Measurements from ENCODE around the gene CEACAM8. TPM values are rescaled to one million over a fixed set of nuclear protein-coding genes. Genes with fewer than 3 reads are reported as not detected.

CEACAM8 gene
- total RNA-seq, 1 experiment from 2014 or later = not detected

GRCh38 chr19:42555801-42556200, 38.9 kb downstream of the CEACAM8 start:
- H3K36me3 Mint-ChIP-seq (ENCODE audit: insufficient read depth, unreplicated experiment) = no peaks in the 10 kb centered on the region
- BruUV-seq (replicated peaks) = no TSS peak
- peaks cover 4% of the 10 kb centered on the region for H3K9me3 Mint-ChIP-seq (ENCODE audit: low read depth, unreplicated experiment)
- CTCF ChIA-PET = interaction anchor here (0.7 kb wide), 1 partner anchor 955 kb away, joined by 7 read pairs; no protein-coding TSS in a partner anchor
- no peak overlapping the region for H3K27ac Mint-ChIP-seq (ENCODE audit: unreplicated experiment)
- TF ChIP-seq CTCF (IDR thresholded peaks at IDR 0.05; ENCODE audit: unreplicated experiment) = no peak
- peaks cover 7% of the 10 kb centered on the region for H3K4me1 Mint-ChIP-seq (ENCODE audit: low read depth, unreplicated experiment)
- intact Hi-C loops (cut with micrococcal nuclease; ENCODE audit: unreplicated experiment) = no loop called here
- H3K27me3 Mint-ChIP-seq (ENCODE audit: unreplicated experiment) = peaks cover 84% of the 10 kb centered on the region
- DNase-seq = no peak
- H3K4me3 Mint-ChIP-seq (ENCODE audit: low read depth, unreplicated experiment) = no peak overlapping the region

- intact Hi-C loops (cut with micrococcal nuclease; ENCODE audit: unreplicated experiment) = no loop called here
- CTCF ChIA-PET = interaction anchor here (0.7 kb wide), 1 partner anchor 955 kb away, joined by 7 read pairs; no protein-coding TSS in a partner anchor
- no peak for TF ChIP-seq CTCF (IDR thresholded peaks at IDR 0.05; ENCODE audit: unreplicated experiment)
- Mint-ChIP-seq H3K36me3 (ENCODE audit: insufficient read depth, unreplicated experiment) (no peaks in the 10 kb centered on the region), H3K4me3 (ENCODE audit: low read depth, unreplicated experiment) (no peak overlapping the region), H3K4me1 (ENCODE audit: low read depth, unreplicated experiment) (peaks cover 7% of the 10 kb centered on the region), H3K27me3 (ENCODE audit: unreplicated experiment) (peaks cover 84% of the 10 kb centered on the region), H3K27ac (ENCODE audit: unreplicated experiment) (no peak overlapping the region), H3K9me3 (ENCODE audit: low read depth, unreplicated experiment) (peaks cover 4% of the 10 kb centered on the region)
- no peak for DNase-seq
- no TSS peak for BruUV-seq (replicated peaks)
Measured at GRCh38 chr19:42555317-42555716, 39.4 kb downstream of the CEACAM8 start.

- intact Hi-C loops (cut with micrococcal nuclease; ENCODE audit: unreplicated experiment) = no loop called here
- BruUV-seq (replicated peaks) = no TSS peak
- peaks cover 7% of the 10 kb centered on the region for H3K4me1 Mint-ChIP-seq (ENCODE audit: low read depth, unreplicated experiment)
- CTCF ChIA-PET = no interaction called here
- no peak for DNase-seq
- no peak overlapping the region for H3K27ac Mint-ChIP-seq (ENCODE audit: unreplicated experiment)
- H3K4me3 Mint-ChIP-seq (ENCODE audit: low read depth, unreplicated experiment) = no peak overlapping the region
- TF ChIP-seq CTCF (IDR thresholded peaks at IDR 0.05; ENCODE audit: unreplicated experiment) = no peak
- no peaks in the 10 kb centered on the region for H3K36me3 Mint-ChIP-seq (ENCODE audit: insufficient read depth, unreplicated experiment)
- peaks cover 91% of the 10 kb centered on the region for H3K27me3 Mint-ChIP-seq (ENCODE audit: unreplicated experiment)
- peaks cover 4% of the 10 kb centered on the region for H3K9me3 Mint-ChIP-seq (ENCODE audit: low read depth, unreplicated experiment)
Measured at GRCh38 chr19:42554046-42554575, 40.6 kb downstream of the CEACAM8 start.

DNA sequence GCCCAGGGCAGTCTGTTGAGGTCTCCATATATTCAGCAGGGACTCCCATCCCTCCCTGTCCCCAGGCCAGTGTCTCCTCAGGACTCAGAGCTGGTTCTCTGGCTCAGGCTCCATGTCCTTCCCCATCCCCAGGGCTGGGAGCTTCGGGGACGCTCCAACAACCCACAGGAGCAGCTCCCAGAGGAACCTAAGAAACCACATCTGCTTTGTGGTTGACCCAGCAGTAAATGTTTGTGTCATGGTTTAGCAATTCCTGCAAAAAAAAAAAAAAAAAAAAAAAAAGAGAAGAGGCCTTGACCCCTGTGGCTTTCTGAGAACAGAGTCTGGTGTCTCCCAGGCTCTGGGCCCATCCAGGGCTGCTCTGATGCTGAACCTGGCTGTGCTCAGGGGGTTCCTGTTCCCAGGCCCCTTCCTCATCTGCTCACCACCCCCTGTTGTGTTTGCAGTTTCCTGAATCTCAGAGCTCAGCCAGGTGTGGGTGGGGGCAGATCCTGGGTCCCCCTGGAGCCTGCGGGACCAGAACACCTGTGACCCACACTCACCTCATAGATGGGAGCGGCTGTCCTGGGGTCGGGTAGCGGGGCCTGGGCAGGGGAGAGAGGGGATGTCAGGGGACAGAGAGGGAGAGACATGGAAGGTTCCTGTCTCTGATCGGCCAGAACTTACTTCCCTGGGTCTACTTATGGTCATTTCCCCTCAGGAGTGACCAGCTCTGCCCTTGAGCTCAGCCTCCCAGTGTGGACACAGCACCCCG, 41.3 kb downstream of the CEACAM8 start:
- H3K4me1 Mint-ChIP-seq (ENCODE audit: low read depth, unreplicated experiment) = peaks cover 7% of the 10 kb centered on the region
- TF ChIP-seq CTCF (IDR thresholded peaks at IDR 0.05; ENCODE audit: unreplicated experiment) = no peak
- CTCF ChIA-PET = interaction anchor here (0.6 to 0.7 kb wide), 5 partner anchors 54 to 531 kb away, joined by 3 to 7 read pairs (median 4); no protein-coding TSS in a partner anchor
- peaks cover 91% of the 10 kb centered on the region for H3K27me3 Mint-ChIP-seq (ENCODE audit: unreplicated experiment)
- intact Hi-C loops (cut with micrococcal nuclease; ENCODE audit: unreplicated experiment) = no loop called here
- H3K9me3 Mint-ChIP-seq (ENCODE audit: low read depth, unreplicated experiment) = peaks cover 4% of the 10 kb centered on the region
- no peaks in the 10 kb centered on the region for H3K36me3 Mint-ChIP-seq (ENCODE audit: insufficient read depth, unreplicated experiment)
- DNase-seq = no peak
- H3K27ac Mint-ChIP-seq (ENCODE audit: unreplicated experiment) = no peak overlapping the region
- no peak overlapping the region for H3K4me3 Mint-ChIP-seq (ENCODE audit: low read depth, unreplicated experiment)
- BruUV-seq (replicated peaks) = no TSS peak
